Amniotic epithelial cell (primary cell): ENCODE results near the gene APBB2.

ENCODE experiments used
- DNase-seq: peaks from one replicate; pipeline ENCODE4 v3.0.0-alpha.2; 2010; ENCODE audit warnings: low read depth

APBB2 gene

GRCh38 chr4:40971338-40971737, 243.0 kb downstream of the APBB2 start:
- DNase-seq = peak; percentile 62

DNA sequence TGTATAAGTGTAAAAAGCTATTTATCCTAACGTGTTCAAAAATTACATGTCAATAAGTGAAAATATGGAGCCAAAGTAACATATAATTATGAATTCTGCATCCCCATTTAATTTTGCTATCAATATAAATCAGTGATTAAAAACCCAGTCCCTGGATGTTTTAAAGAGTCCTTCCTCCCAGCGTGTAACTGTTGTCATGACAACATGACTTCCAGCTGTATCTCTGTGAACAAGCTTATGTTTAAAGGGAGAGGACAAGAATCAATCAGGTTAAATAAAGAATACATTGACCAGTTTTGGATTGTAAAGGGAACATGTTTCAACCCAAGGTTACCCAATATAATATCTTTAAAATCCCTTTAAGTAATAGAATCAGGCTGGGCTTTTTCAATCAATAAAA, 244.8 kb downstream of the APBB2 start:
- DNase-seq = no peak

GRCh38 chr4:40967550-40967949, 246.8 kb downstream of the APBB2 start:
- no peak for DNase-seq

DNA sequence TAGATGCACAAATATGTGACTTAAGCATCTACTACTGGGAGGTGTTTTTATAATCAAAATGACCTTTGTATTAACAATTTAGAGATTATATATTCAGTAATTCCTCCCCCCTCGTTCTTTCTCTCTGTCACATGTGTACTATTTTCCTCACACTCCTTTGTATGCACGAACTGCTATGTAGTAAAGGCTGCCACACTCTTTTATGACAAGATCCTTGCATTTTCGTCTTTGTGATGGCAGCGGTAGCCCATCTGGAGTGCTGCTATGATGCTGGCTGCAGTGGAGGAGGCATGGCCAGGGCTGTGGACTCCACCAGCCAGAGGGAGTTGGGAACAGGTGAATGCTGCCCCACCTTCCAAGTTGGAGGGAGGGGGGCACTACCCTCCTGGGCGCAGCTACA, 248.3 kb downstream of the APBB2 start:
- DNase-seq = no peak

GRCh38 chr4:40963897-40964478, 250.4 kb downstream of the APBB2 start:
- peak; percentile 47 for DNase-seq

GRCh38 chr4:40962551-40963180, 251.7 kb downstream of the APBB2 start:
- peak; percentile 97 for DNase-seq

GRCh38 chr4:40960941-40961340, 253.4 kb downstream of the APBB2 start:
- DNase-seq = no peak

DNA sequence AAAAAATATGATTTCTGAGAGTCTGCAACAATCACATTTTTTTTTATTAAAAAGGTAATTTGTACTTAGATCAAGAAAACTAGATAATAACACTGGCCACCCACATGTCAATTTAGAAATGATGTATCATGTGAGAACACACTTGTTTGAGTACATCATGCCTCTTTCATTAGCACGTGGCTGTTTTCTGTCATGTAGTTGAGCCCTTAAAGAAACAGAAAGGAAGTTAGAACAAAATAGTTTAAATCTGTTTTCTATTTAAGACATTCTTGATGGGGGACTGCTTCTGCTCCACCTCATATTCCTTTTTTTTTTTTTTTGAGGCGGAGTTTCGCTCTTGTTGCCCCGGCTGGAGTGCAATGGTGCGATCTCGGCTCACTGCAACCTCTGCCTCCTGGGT, 257.1 kb downstream of the APBB2 start:
- no peak for DNase-seq

DNA sequence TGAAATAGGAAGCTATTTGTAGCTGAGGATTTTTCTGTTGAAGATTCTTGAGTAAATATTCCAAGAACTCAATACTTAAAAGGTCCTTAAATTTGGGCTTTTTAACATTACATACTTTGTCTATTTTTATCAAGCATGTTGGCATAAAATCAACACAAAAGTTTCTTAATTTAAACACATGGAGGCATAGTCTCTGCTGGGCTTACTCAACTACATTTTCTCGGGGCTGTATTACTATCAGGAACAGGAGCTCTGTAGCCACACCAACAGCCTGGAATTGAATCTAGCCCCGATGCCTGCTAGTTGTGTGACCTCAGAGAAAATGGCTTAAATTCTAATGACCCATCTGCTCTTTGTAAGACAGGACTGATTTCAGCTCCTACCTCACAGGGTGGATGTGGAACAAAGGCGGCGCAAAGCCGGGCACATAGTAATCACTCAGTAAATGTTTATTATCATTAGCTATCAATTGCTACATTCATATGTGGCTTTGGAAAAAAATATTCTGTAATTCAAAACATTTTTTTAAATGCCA, 257.6 kb downstream of the APBB2 start:
- peak; percentile 25 for DNase-seq

- no peak for DNase-seq
Measured at GRCh38 chr4:40954088-40954668, 260.2 kb downstream of the APBB2 start.

GRCh38 chr4:40953283-40954087, 260.9 kb downstream of the APBB2 start:
- no peak for DNase-seq

DNA sequence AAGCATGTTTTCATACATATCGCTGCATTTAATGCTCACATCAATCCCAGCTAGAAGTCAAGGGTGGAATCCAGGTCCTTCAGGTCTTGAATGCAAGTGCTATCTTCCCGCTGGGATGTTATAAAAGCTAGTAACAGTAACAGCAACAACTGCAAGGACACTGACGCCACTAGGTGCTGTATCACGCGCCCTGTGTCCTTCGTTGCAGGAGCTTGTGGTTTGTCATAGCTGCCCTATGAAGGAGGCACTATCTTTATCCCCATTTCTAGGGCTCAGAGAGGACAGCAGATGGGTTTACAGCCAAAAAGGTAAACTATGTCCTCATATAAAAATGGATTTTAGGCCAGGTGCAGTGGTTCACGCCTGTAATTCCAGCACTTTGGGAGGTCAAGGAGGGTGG, 261.7 kb downstream of the APBB2 start:
- no peak for DNase-seq

GRCh38 chr4:40952217-40952616, 262.1 kb downstream of the APBB2 start:
- DNase-seq = no peak

- DNase-seq = no peak
Measured at GRCh38 chr4:40951026-40951425, 263.3 kb downstream of the APBB2 start.

- no peak for DNase-seq
Measured at GRCh38 chr4:40949358-40950100, 264.8 kb downstream of the APBB2 start.

DNA sequence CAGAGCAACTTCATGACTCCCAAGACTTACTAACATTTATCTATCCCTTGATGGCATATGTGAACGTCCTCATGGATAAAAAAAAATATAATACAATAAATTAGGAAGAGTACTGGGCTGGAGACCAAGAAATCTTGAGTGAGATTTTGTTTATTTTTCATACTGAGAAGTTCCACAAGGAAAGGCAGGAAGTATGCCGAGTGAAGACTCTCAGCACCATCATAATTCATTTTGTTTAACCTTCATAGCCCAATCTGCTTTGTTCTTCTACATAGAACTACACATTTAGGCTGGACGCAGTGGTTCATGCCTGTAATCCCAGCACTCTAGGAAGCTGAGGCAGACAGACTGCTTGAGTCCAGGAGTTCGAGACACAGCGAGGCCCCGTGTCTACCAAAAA, 266.3 kb downstream of the APBB2 start:
- no peak for DNase-seq

- no peak for DNase-seq
Measured at GRCh38 chr4:40946652-40947051, 267.7 kb downstream of the APBB2 start.

GRCh38 chr4:40940756-40941155, 273.6 kb downstream of the APBB2 start:
- DNase-seq = no peak

DNA sequence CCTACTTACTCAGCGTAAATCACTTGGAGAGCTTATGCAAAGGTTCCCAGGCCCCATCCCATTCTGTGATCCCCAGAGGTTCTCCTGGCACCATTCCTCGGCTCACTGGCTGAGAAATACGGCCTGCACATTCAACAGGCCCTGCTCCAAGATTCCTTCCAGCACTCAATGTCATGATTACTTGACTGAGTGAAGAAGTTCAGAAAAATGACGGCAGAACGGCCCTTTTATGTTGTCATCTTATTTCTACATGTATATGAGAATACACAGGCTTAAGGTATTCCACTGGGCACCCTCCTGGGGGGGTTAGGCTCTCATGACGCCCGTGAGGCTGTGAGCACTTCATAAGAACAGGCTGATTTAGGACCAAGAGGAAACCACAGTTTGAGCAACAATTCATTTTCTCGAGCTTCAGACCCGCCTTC, 274.0 kb downstream of the APBB2 start:
- peak; percentile 68 for DNase-seq

GRCh38 chr4:40939856-40940255, 274.5 kb downstream of the APBB2 start:
- DNase-seq = no peak

- no peak for DNase-seq
Measured at GRCh38 chr4:40938337-40938736, 276.0 kb downstream of the APBB2 start.

DNA sequence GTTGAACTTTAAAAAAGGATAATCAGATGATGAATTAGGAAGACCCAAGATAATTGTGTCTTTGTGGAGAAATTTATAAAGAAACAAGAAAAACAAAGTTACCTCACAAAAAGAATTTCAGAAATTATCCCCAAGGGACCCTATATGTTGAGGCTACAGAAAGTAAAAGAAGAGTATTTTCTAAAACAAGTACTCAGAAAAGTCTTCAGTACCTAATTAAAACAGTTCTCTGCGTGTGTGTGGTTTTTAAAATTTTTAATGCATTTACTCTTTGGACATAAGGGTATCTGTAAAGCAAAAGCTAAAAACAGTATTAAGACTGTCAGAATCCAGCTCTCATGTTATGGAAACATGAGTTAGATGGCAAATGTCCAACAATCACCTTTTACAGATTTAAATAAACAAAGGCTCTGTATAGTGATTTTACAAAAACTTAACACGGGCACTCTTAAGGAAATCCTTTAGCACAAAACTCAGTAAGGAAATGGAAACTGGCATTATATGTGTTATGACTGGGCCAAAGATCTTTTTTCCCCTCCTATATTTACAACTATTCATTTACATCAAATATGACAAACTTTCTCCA, 277.1 kb downstream of the APBB2 start:
- DNase-seq = no peak
